WERI-Rb-1 (cell line): ENCODE data around the gene VPS37C.

ENCODE experiments used
- DNase-seq: peaks from one replicate; pipeline ENCODE4 v3.0.0-alpha.2; 2020
- H3K27ac ChIP-seq: fragments of 250-450 bp; sonication (Bioruptor Pico); 2 replicates; pipeline ENCODE4 v1.5.1; 2020; ENCODE audit warnings: mild to moderate bottlenecking, moderate library complexity
- H3K27me3 ChIP-seq: fragments of 250-450 bp; sonication (Bioruptor Pico); 2 replicates; pipeline ENCODE4 v1.5.1; 2021; ENCODE audit warnings: mild to moderate bottlenecking, low read depth, moderate library complexity; ENCODE audit not compliant: insufficient read depth, severe bottlenecking
- H3K36me3 ChIP-seq: fragments of 250-450 bp; sonication (Bioruptor Pico); 2 replicates; pipeline ENCODE4 v1.5.1; 2020; ENCODE audit warnings: mild to moderate bottlenecking, moderate library complexity
- H3K4me3 ChIP-seq: 2 replicates; pipeline ENCODE4 v1.5.1; 2011; ENCODE audit warnings: low read depth, mild to moderate bottlenecking, control low read depth, low read length
- H3K9me3 ChIP-seq: fragments of 250-450 bp; sonication (Bioruptor Pico); 2 replicates; pipeline ENCODE4 v1.5.1; 2021; ENCODE audit warnings: mild to moderate bottlenecking, moderate library complexity; ENCODE audit not compliant: severe bottlenecking
- TF ChIP-seq, protein P1 (sequence below): IDR thresholded peaks from 2 replicates; pipeline ENCODE4 v1.5.1; 2011; ENCODE audit warnings: low read depth, mild to moderate bottlenecking, control low read depth, inconsistent platforms, low read length

Gene VPS37C

DNA sequence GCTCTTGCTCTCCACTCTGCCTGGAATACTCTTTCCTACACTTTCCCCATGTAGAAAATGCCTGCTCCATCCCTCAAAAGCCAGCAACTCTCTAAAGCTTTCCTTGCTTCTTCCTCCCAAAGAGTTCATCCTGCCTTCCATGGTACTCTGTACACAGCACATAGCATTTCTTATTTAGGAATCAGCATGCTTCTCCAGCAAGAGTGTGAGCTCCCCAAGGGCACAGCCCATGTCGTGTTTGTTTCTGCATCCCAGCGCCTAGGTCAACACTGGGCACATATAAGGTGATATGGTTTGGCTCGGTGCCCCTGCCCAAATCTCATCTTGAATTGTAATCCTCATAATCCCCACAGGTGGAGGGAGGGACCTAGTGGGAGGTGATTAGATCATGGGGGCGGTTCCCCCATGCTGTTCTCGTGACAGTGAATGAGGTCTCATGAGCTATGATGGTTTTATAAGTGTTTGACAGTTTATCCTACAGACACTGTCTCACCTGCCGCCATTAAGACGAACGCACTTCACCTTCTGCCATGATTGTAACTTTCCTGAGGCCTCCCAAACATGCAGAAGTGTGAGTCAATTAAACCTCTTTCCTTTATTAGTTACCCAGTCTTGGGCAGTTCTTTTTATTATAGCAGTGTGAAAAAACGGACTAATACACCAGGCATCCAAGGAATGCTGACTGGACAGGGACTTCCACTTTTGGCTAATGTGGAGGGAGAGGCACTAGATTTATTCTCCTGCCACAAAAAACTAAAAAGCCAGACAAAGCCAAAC, 8.2 kb downstream of the VPS37C start:
- H3K4me3 ChIP-seq: no peak overlapping the region
- TF ChIP-seq, protein P1, sequence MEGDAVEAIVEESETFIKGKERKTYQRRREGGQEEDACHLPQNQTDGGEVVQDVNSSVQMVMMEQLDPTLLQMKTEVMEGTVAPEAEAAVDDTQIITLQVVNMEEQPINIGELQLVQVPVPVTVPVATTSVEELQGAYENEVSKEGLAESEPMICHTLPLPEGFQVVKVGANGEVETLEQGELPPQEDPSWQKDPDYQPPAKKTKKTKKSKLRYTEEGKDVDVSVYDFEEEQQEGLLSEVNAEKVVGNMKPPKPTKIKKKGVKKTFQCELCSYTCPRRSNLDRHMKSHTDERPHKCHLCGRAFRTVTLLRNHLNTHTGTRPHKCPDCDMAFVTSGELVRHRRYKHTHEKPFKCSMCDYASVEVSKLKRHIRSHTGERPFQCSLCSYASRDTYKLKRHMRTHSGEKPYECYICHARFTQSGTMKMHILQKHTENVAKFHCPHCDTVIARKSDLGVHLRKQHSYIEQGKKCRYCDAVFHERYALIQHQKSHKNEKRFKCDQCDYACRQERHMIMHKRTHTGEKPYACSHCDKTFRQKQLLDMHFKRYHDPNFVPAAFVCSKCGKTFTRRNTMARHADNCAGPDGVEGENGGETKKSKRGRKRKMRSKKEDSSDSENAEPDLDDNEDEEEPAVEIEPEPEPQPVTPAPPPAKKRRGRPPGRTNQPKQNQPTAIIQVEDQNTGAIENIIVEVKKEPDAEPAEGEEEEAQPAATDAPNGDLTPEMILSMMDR: no peak
- peaks cover 5% of the 10 kb centered on the region for H3K9me3 ChIP-seq
- peak; percentile 67 for DNase-seq
- H3K36me3 ChIP-seq: peaks cover 16% of the 10 kb centered on the region
- H3K27me3 ChIP-seq: no peaks in the 10 kb centered on the region
- H3K27ac ChIP-seq: peak overlapping the region; percentile 94

DNA sequence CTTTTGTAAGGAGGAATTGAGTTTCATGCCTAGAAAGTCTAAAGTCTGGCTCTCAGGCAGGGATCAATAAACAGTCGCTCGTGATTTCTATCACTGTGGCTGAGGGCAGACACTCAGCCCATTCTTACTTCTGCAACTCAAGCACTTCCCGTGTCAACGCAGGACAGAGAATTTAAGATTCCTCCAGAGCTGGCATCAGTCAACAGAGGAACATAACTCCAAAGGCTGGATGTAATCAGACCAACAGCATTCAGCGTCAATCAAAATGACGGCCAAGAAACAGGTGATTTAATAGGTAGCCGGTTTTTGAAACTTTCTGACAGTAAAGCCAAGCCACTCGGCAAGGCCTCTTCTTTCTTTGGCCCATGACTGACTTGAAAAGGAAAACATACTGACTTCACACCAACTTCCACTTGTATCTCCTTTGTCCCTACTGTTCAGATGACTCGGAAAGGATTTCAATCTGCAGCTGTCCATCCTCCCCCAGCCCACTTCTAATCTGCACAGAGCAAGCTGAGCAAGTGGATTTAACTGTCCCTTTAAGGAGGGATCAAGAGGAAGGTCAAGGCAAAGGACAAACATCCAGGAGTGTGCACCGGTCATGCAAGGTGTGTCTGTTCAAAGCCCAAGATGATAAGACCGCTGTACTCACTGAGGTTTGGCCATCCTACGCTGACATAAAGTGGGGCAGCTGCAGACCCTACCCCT, 9.5 kb downstream of the VPS37C start:
- Histone ChIP-seq H3K9me3 (peaks cover 5% of the 10 kb centered on the region), H3K4me3 (peak overlapping the region; percentile 39), H3K27me3 (no peaks in the 10 kb centered on the region), H3K36me3 (peaks cover 4% of the 10 kb centered on the region), H3K27ac (peak overlapping the region; percentile 94)
- DNase-seq: peak; percentile 84
- TF ChIP-seq, protein P1: no peak

DNA sequence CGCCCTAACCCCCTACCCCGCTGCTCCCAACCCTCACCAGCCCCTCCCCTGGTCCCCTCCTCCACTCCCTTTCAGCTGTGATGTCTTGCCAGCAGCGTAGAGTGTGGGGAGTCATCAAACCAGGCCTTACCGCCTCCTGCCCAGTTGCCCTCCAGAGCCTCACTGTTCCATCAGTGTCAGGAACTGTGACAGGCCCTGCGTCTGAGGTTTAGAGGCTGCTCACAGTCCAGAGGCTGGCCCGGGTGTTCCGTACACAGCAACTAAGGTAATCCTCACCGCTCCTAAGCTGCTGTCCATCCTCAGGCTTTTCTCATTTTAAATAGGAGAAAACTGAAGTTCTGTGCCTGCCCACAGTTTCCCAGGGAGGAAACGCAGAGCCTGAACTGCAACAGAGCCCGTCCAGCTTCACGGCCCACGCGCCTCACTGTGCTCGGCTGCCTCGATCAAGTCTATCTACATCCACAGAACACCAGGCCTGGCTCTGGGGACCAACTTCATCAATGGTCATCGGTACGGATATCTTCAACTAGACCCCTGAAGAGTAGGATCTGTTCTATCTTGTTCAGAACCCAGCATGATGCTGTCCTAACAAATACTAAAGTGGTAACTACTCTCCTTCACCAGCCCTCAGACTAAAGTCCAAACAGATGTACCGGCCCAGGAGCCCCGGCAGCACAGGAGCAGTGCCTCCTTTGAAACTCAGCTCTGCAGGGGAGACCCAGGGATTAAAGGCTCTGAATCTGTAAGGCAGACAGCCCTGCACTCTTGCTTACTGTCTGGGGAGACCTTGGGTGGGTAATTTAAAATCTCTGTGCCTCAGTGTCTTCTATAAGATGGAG, 10.3 kb downstream of the VPS37C start:
- peak overlapping the region; percentile 94 for H3K27ac ChIP-seq
- DNase-seq: peak; percentile 67

DNA sequence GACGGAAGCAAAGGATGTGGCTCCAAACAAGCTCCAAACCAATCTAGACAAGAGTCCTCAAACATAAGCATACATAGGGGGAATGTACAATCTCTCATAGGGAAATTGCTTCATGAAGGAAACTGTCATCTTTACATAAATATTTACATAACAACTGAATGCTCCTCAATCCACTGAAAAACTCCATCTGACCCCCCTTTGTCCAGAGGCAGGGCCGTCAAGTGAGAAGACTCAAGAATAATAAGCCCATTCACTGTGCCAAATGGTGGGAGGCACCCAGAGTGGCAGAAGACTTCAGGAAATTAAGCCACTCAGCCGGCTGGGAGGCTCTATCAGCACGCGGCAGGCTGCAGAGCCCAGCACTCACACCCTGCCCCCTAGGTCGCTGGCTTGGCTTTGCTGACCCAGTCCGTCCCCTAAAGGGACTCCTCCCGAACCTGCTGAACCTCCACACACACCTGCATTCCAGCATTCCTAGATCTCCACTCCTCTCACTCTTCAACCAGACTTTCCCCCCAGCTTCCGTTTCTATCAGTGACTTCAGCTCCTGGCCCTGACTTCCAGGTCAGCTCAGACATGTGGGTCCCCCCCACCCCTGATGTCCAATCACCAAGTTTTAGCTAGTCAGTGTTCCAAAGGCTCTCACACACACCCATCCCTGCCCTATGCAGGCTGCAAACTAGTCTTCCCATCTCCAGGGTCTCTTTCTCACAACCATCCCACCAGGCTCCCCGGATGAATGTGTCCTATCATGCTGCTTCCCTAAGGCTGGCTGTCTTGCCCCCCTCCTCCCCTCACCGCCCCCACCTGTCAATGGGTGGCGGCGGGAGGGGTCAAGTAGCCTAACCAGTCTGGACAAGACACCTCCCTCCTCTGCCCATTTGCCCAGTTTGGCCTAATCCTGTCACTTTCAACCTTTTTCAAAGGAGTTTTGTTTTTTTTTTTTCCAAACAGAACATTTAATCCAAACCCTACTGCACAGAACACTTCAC, 11.3 kb downstream of the VPS37C start:
- H3K27me3 ChIP-seq: no peaks in the 10 kb centered on the region
- TF ChIP-seq, protein P1: no peak
- DNase-seq: peak; percentile 56
- H3K36me3 ChIP-seq: no peaks in the 10 kb centered on the region; the same call in none of the 2 replicates
- H3K9me3 ChIP-seq: peaks cover 3% of the 10 kb centered on the region
- H3K27ac ChIP-seq: peak overlapping the region; percentile 94
- H3K4me3 ChIP-seq: peak overlapping the region; percentile 39

More for the DNA sequence above, 10.3 kb downstream of the VPS37C start:
- TF ChIP-seq, protein P1: no peak
- H3K9me3 ChIP-seq: peaks cover 5% of the 10 kb centered on the region
- peak overlapping the region; percentile 39 for H3K4me3 ChIP-seq
- no peaks in the 10 kb centered on the region for H3K27me3 ChIP-seq
- peaks cover 4% of the 10 kb centered on the region for H3K36me3 ChIP-seq
